Fibroblast of lung (primary cell): ENCODE results near the gene CLEC4G.

Experiments
- EZH2 ChIP-seq: IDR thresholded peaks from 2 replicates; pipeline ENCODE4 v1.5.1; 2012; ENCODE audit warnings: low read length, control low read depth, mild to moderate bottlenecking; ENCODE audit errors: missing control alignments
- TF ChIP-seq, protein P1 (sequence below), 2 donors: IDR thresholded peaks in 1 of 2; conservative IDR thresholded peaks in 1 of 2; 1 replicate in 1 of 2; 2 replicates in 1 of 2; pipeline ENCODE4 v1.5.1; 2011 to 2012; ENCODE audit warnings: low read length in 2 of 2, control low read depth in 1 of 2, inconsistent platforms in 1 of 2, low read depth in 1 of 2, mild to moderate bottlenecking in 1 of 2

DNA sequence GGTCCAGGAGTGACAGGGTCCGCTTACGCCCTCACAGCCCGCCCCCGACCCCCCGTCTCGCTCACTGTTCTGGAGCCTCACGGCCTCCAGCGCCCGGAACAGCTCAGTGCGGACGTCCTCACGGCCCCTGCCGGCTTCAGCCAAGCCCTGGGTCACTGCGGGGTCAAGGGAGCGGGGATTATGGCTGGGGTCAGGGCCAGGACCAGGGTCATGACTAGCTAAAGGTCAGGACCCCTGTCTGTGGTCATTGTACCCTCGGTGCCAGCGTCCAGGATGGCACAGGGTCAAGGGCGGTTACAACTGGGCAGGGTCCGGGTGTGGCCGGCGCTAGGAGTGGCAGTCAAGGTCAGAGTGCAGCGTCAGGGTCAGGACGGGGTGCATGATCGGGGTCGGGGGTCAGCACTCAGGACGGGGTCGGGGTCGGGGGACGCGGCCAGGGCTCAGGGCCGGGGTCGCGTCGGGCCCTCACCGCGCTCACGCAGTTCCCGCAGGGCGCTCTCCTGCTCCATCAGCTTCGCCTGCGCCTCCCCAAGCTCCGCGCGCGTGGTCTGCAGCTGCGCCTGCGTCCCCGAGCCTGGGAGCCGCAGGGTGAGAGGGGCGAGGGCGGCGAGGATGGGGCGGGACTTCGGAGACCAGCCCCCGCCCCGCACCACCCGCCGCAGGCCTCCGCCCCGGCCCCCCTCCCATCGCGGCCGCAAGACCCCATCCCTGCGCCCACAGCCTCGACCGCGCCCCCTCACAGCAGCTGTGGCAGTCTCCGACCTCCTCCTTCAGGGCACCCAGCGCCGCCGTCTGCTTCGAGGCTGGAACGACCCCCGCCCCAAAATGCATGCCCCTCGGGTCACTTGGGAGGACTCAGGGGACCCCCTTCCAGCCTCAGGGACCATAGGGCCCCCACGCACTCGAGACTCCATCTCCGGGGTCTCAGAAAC is 1.4 kb downstream of the CLEC4G start:
- TF ChIP-seq, protein P1, sequence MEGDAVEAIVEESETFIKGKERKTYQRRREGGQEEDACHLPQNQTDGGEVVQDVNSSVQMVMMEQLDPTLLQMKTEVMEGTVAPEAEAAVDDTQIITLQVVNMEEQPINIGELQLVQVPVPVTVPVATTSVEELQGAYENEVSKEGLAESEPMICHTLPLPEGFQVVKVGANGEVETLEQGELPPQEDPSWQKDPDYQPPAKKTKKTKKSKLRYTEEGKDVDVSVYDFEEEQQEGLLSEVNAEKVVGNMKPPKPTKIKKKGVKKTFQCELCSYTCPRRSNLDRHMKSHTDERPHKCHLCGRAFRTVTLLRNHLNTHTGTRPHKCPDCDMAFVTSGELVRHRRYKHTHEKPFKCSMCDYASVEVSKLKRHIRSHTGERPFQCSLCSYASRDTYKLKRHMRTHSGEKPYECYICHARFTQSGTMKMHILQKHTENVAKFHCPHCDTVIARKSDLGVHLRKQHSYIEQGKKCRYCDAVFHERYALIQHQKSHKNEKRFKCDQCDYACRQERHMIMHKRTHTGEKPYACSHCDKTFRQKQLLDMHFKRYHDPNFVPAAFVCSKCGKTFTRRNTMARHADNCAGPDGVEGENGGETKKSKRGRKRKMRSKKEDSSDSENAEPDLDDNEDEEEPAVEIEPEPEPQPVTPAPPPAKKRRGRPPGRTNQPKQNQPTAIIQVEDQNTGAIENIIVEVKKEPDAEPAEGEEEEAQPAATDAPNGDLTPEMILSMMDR (conservative IDR thresholded peaks at IDR 0.05 in 1 of 2, IDR thresholded peaks at IDR 0.05 in 1 of 2; ENCODE audit: low read depth in 1 of 2, low read length in 2 of 2) = no peak
- TF ChIP-seq EZH2 = no peak
